ENCODE data around the gene CSMD2. TPM values are rescaled to one million over a fixed set of nuclear protein-coding genes. Genes with fewer than 3 reads are reported as not detected.

Gene CSMD2
- total and polyA plus RNA-seq, 2 of the 8 experiments (the other 6 are each of a cell fraction or from before 2014, with no cell fraction given) = 7.0 to 14.7 TPM

GRCh38 chr1:33524586-33524985, 640.4 kb downstream of the CSMD2 start:
- WGBS, 2 experiments (ENCODE audit: extremely low coverage in 1 of 2, insufficient coverage in 1 of 2, insufficient read length in 1 of 2, insufficient replicate concordance in 2 of 2, low coverage in 1 of 2, low lambda C conversion rate in 2 of 2, missing lambda C conversion rate in 1 of 2) = 90% methylated on average over 3 of the region's 3 CpGs; no CpG with 5 or more reads in 1 of the 2 experiments
- H2BK120ac ChIP-seq (replicated peaks; ENCODE audit: low read depth, low read length) = no peak overlapping the region
- no peak overlapping the region for H3K27ac ChIP-seq (ENCODE audit: low read depth, low read length)
- no peaks in the 10 kb centered on the region for H3K79me1 ChIP-seq (ENCODE audit: low read depth, low read length)
- no peak overlapping the region for H2AK5ac ChIP-seq (ENCODE audit: low read depth, low read length)
- no peak overlapping the region for H3K4me3 ChIP-seq (ENCODE audit: extremely low read depth in 1 of 4, insufficient read depth in 2 of 4, low read depth in 3 of 4, low read length in 4 of 4)
- H3K18ac ChIP-seq (ENCODE audit: extremely low read depth, low read length) = no peak overlapping the region
- no peak overlapping the region for H2AFZ ChIP-seq (ENCODE audit: low read length)
- no peak overlapping the region for H2BK5ac ChIP-seq (ENCODE audit: low read depth, low read length)
- no peak overlapping the region for H3K56ac ChIP-seq (replicated peaks; ENCODE audit: insufficient read length, low read depth, low read length)
- H2BK20ac ChIP-seq (ENCODE audit: low read length) = no peak overlapping the region
- ChIA-PET POLR2A (ENCODE audit: partially characterized antibody) (no interaction called here), CTCF (ENCODE audit: partially characterized antibody) (no interaction called here)
- peaks cover 0 to 4% (median 2%) of the 10 kb centered on the region in 4 experiments; a peak in 3 of 8 replicates for H3K36me3 ChIP-seq (ENCODE audit: control insufficient read depth in 2 of 4, insufficient read depth in 4 of 4, low read length in 3 of 4)
- H4K5ac ChIP-seq (ENCODE audit: insufficient read length, low read depth, low read length) = no peak overlapping the region
- DNase-seq (ENCODE audit: low read depth in 1 of 2, low spot score in 2 of 2) (no peak), FAIRE-seq (no peak)
- no peak overlapping the region for H3K9ac ChIP-seq (replicated peaks in 1 of 4; ENCODE audit: extremely low read depth in 1 of 4, low read depth in 3 of 4, low read length in 3 of 4)
- no peaks in the 10 kb centered on the region for H3K23me2 ChIP-seq (ENCODE audit: low read depth, low read length)
- H3K9me3 ChIP-seq (ENCODE audit: insufficient read depth in 2 of 2, low read depth in 1 of 2, low read length in 1 of 2) = no peaks in the 10 kb centered on the region
- H3K23ac ChIP-seq (ENCODE audit: insufficient read length) = no peak overlapping the region
- H3K79me2 ChIP-seq (ENCODE audit: control insufficient read depth in 1 of 2, insufficient read depth in 2 of 2, low read length in 2 of 2) = no peaks in the 10 kb centered on the region
- no peak overlapping the region for H4K91ac ChIP-seq (replicated peaks; ENCODE audit: insufficient read length, low read length)
- no peak overlapping the region for H2BK15ac ChIP-seq (ENCODE audit: low read length)
- H4K8ac ChIP-seq (ENCODE audit: extremely low read depth, insufficient read depth, low read length) = no peak overlapping the region
- peaks cover 2% of the 10 kb centered on the region in 2 experiments for H4K20me1 ChIP-seq (replicated peaks in 1 of 2; ENCODE audit: control insufficient read depth in 1 of 2, insufficient read depth in 2 of 2, low read length in 2 of 2)
- no peaks in the 10 kb centered on the region for H3K4me1 ChIP-seq (replicated peaks in 1 of 4; ENCODE audit: control insufficient read depth in 3 of 4, insufficient read depth in 4 of 4, low read length in 3 of 4)
- no peak overlapping the region for H2BK12ac ChIP-seq (ENCODE audit: low read depth, low read length)
- H3K4ac ChIP-seq (replicated peaks; ENCODE audit: insufficient read length, low read depth, low read length) = no peak overlapping the region
- no peaks in the 10 kb centered on the region for H3K27me3 ChIP-seq (replicated peaks in 1 of 4; ENCODE audit: control insufficient read depth in 3 of 4, extremely low read depth in 1 of 4, insufficient read depth in 3 of 4, low read length in 3 of 4)
- no peak overlapping the region for H3K14ac ChIP-seq (ENCODE audit: insufficient read length)
- no peak overlapping the region for H3K4me2 ChIP-seq (ENCODE audit: insufficient read depth in 1 of 2, low read depth in 2 of 2, low read length in 2 of 2)
- TF ChIP-seq, protein P1, sequence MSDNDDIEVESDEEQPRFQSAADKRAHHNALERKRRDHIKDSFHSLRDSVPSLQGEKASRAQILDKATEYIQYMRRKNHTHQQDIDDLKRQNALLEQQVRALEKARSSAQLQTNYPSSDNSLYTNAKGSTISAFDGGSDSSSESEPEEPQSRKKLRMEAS (IDR thresholded peaks at IDR 0.05) = no peak
- TF ChIP-seq CBX5 (IDR thresholded peaks at IDR 0.05; ENCODE audit: low read depth, low read length) (no peak), SIRT6 (IDR thresholded peaks at IDR 0.05; ENCODE audit: low read length) (no peak), SIN3A (conservative IDR thresholded peaks at IDR 0.05 in 1 of 2, IDR thresholded peaks at IDR 0.05 in 1 of 2; ENCODE audit: low read depth in 1 of 2, low read length in 2 of 2) (no peak), NANOG (IDR thresholded peaks at IDR 0.05; ENCODE audit: insufficient read depth, low read depth, low read length, poor library complexity, severe bottlenecking) (no peak), CHD2 (IDR thresholded peaks at IDR 0.05; ENCODE audit: low read length) (no peak), TBP (IDR thresholded peaks at IDR 0.05; ENCODE audit: low read depth, low read length) (no peak), SP4 (IDR thresholded peaks at IDR 0.05; ENCODE audit: low read length) (no peak), PHF8 (conservative IDR thresholded peaks at IDR 0.05; ENCODE audit: low read depth, low read length) (no peak), KDM4A (IDR thresholded peaks at IDR 0.05; ENCODE audit: low read depth, low read length, severe bottlenecking) (no peak)
